Measurements from ENCODE around the gene LCN10. TPM values are rescaled to one million over a fixed set of nuclear protein-coding genes. Genes with fewer than 3 reads are reported as not detected.

The LCN10 gene
- total RNA-seq, 5 donors from 2014 or later (not counting 1 experiment from before 2014, with no cell fraction given): 1.3 to 2.8 (median 2.2) TPM

DNA sequence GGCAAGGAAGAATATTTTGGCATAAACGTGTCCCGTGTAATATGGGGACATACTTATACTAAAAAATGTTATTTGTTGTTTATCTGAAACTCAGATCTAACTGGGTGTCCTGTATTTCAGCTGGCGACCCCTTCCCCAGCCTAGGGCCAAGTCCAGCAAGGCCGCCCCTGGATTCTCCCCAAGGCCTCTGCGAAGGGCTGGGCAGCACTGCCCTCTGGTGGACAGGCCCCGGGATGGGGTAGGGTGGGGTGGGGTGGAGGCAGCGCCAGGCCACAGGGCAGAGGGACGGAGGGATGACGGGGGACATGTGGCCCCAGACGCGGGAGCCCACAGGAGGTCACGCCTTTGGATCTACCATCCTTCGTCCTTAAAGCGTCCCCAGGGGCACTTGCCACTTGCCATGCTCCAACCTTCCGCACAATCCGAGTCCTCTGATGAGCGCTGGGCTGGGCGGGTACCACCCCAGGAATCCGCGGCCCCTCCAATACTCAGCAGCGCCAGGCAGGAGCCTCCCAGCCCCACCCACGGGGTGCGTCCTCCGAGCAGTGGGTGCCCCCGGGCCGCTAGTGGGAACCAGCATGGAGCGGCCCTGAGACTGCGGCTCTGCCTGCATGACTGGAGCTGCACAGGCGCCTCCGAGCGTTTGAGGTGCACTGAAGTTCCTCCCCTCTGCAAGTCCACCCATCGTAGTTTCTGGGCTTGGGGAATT is 48.4 kb downstream of the LCN10 start:
- CTCF ChIA-PET: interaction anchor here in 1 of 2 donors (0.6 kb wide), 1 partner anchor 194 kb away, joined by 3 read pairs; no protein-coding TSS in a partner anchor
- Histone ChIP-seq H3K4me3 (ENCODE audit: control insufficient read depth in 1 of 2, extremely low read depth in 1 of 2, low read length in 1 of 2) (no peak overlapping the region), H3K27me3 (replicated peaks in 1 of 2; ENCODE audit: control insufficient read depth in 2 of 2, extremely low read depth in 1 of 2, insufficient read depth in 2 of 2, low read length in 1 of 2) (peaks cover 0 to 64% of the 10 kb centered on the region in 2 experiments), H3K27ac (ENCODE audit: low read length) (no peak overlapping the region), H3K36me3 (ENCODE audit: control insufficient read depth in 2 of 2, extremely low read depth in 1 of 2, insufficient read depth in 1 of 2, low read length in 1 of 2) (no peaks in the 10 kb centered on the region), H3K9me3 (no peaks in the 10 kb centered on the region), H3K4me1 (ENCODE audit: control insufficient read depth in 1 of 2, extremely low read depth in 1 of 2, insufficient read depth in 2 of 2, low read length in 2 of 2) (peaks cover 0 to 9% of the 10 kb centered on the region in 2 experiments)
- WGBS (ENCODE audit: insufficient coverage): 76% methylated on average over 24 of the region's 32 CpGs
- Mint-ChIP-seq H3K27ac (no peak overlapping the region), H3K9me3 (no peaks in the 10 kb centered on the region), H3K4me1 (peaks cover 0 to 5% (median 0%) of the 10 kb centered on the region in 3 donors), H3K36me3 (no peaks in the 10 kb centered on the region), H3K27me3 (peaks cover 0 to 26% of the 10 kb centered on the region in 2 donors), H3K4me3 (no peak overlapping the region)
- DNase-seq: peak in 3 of 35 experiments; percentile 13 to 49 (median 26)
- POLR2A ChIA-PET: no interaction called here
- ATAC-seq (replicated peaks in 1 of 4): peak in 1 of 4 experiments; percentile 55

DNA sequence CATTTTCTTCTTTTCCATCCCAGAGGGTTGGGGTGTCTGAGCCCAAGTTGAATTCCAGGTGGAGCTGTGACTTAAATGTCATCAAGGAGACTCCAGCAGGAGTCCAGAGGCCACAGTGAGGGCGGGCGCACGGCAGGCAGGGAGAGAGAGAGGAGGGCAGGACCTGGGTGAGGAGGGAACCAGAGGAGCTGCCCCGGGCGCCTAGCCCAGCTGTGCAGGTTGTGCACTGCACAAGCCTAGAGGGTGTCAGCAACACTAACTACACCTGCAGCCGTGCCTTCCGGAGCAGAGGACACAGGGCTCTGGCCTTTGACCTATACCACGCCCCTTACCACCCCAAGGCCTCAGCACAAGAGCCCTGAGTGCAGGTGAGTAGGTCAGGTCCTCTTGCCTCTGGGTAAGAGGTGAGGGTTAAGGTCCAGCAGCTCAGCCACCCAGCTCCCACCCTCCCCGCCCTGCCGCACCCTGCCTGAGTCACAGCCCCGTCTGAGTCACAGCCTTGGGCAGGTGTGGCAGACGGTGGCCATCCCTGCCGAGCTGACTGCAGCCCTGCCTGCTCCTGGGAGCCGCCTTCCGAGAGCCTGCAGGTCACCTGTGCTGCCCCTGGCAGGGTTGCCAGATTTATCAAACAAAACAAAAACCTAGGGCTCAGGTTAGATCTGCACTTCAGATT is 49.1 kb downstream of the LCN10 start:
- Histone ChIP-seq H3K9me3 (no peaks in the 10 kb centered on the region), H3K36me3 (ENCODE audit: control insufficient read depth in 2 of 2, extremely low read depth in 1 of 2, insufficient read depth in 1 of 2, low read length in 1 of 2) (no peaks in the 10 kb centered on the region), H3K4me3 (ENCODE audit: control insufficient read depth in 1 of 2, extremely low read depth in 1 of 2, low read length in 1 of 2) (no peak overlapping the region), H3K4me1 (ENCODE audit: control insufficient read depth in 1 of 2, extremely low read depth in 1 of 2, insufficient read depth in 2 of 2, low read length in 2 of 2) (peaks cover 0 to 9% of the 10 kb centered on the region in 2 experiments), H3K27me3 (replicated peaks in 1 of 2; ENCODE audit: control insufficient read depth in 2 of 2, extremely low read depth in 1 of 2, insufficient read depth in 2 of 2, low read length in 1 of 2) (peaks cover 0 to 62% of the 10 kb centered on the region in 2 experiments), H3K27ac (ENCODE audit: low read length) (no peak overlapping the region)
- DNase-seq (no peak), ATAC-seq (replicated peaks in 1 of 4) (peak in 1 of 4 experiments; percentile 33)
- Mint-ChIP-seq H3K36me3 (no peaks in the 10 kb centered on the region), H3K27ac (no peak overlapping the region), H3K9me3 (no peaks in the 10 kb centered on the region), H3K27me3 (peaks cover 0 to 25% of the 10 kb centered on the region in 2 donors), H3K4me1 (peaks cover 0 to 5% (median 2%) of the 10 kb centered on the region in 3 donors), H3K4me3 (no peak overlapping the region)
- WGBS (ENCODE audit: insufficient coverage): 73% methylated on average over 8 of the region's 15 CpGs
- ChIA-PET CTCF (no interaction called here), POLR2A (no interaction called here)

DNA sequence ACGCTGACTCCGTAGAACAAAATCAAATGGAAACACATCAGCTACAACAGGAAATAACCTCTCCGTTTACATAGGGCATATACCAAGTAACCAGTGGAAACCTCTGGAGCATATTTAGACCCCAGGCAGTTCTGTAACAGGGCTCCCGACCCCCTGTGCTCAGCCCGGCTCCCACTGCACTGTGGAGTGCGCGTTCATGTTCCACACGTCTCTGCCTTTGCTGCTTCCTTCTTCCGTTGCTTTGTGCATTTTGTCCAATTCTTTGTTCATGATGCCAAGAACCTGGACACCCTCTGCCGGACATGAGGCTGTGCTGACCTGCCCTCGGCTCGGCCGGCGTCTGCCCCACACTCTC is 49.6 kb downstream of the LCN10 start:
- no peak overlapping the region for H3K4me3 Mint-ChIP-seq
- ChIA-PET CTCF (no interaction called here), POLR2A (no interaction called here)
- no peak for ATAC-seq (replicated peaks in 1 of 4)
- Histone ChIP-seq H3K27ac (ENCODE audit: low read length) (no peak overlapping the region), H3K36me3 (ENCODE audit: control insufficient read depth in 2 of 2, extremely low read depth in 1 of 2, insufficient read depth in 1 of 2, low read length in 1 of 2) (no peaks in the 10 kb centered on the region), H3K4me3 (ENCODE audit: control insufficient read depth in 1 of 2, extremely low read depth in 1 of 2, low read length in 1 of 2) (no peak overlapping the region), H3K4me1 (ENCODE audit: control insufficient read depth in 1 of 2, extremely low read depth in 1 of 2, insufficient read depth in 2 of 2, low read length in 2 of 2) (peaks cover 0 to 9% of the 10 kb centered on the region in 2 experiments), H3K27me3 (replicated peaks in 1 of 2; ENCODE audit: control insufficient read depth in 2 of 2, extremely low read depth in 1 of 2, insufficient read depth in 2 of 2, low read length in 1 of 2) (peaks cover 0 to 61% of the 10 kb centered on the region in 2 experiments), H3K9me3 (no peaks in the 10 kb centered on the region)
- H3K9me3 Mint-ChIP-seq: no peaks in the 10 kb centered on the region
- no peaks in the 10 kb centered on the region for H3K36me3 Mint-ChIP-seq
- H3K4me1 Mint-ChIP-seq: peaks cover 0 to 5% (median 2%) of the 10 kb centered on the region in 3 donors
- 90% methylated on average over 10 of the region's 14 CpGs for WGBS (ENCODE audit: insufficient coverage)
- peaks cover 0 to 23% of the 10 kb centered on the region in 2 donors for H3K27me3 Mint-ChIP-seq
- H3K27ac Mint-ChIP-seq: no peak overlapping the region
- DNase-seq: no peak

DNA sequence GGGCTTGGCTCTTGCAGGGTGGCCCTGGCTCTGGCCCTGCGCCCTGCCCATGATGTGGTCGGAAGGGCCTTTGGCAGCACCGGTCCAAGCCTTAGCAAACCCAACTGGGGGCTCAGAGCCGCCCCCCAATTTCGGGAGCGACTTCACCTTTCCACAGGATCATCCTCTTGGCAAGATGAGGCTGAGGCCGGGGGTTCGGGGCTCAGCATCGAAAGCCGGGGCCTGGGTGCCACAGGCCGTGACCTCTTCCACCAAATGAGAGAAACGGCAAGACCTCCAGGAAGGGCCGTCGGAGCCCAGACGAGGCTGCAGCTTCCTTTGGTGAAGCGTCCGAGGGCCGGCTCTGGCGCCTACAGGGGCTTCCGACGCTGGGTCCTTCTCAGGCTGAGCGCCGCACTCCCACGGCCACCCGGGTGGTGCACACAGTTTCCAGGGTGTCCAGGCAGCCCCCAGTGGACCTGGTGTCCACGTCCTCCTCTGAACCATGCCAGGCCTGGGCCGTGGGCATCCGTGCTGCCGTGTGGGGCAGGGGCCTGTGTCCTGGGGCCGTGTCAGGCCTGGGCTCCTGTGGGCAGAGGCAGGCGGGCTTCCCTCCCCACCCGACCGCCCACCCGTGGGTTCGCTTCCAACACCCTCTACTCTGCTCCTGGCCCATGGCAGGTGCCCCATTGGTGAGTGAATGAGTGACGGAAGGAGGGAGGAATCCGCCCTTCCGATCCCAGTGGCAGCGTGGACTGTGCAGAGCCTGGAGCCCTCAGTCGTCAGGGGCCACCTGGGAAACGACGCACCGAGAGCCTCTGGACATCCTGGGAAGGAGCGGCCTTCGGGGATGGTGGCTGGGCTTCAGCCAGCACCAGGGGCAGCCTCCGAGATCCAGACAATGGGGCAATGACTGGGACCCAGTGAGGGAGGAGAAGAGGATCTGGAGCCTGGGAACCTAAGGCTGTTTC is 50.3 kb downstream of the LCN10 start:
- no peaks in the 10 kb centered on the region for H3K36me3 Mint-ChIP-seq
- H3K27ac Mint-ChIP-seq: no peak overlapping the region
- 90% methylated on average over 38 of the region's 46 CpGs for WGBS (ENCODE audit: insufficient coverage)
- H3K27me3 ChIP-seq (replicated peaks in 1 of 2; ENCODE audit: control insufficient read depth in 2 of 2, extremely low read depth in 1 of 2, insufficient read depth in 2 of 2, low read length in 1 of 2): peaks cover 0 to 57% of the 10 kb centered on the region in 2 experiments
- no peak for DNase-seq
- H3K4me3 Mint-ChIP-seq: no peak overlapping the region
- ChIA-PET POLR2A (no interaction called here), CTCF (no interaction called here)
- ATAC-seq (replicated peaks in 1 of 4): no peak
- no peak overlapping the region for H3K27ac ChIP-seq (ENCODE audit: low read length)
- no peaks in the 10 kb centered on the region for H3K9me3 Mint-ChIP-seq
- H3K27me3 Mint-ChIP-seq: peaks cover 0 to 21% of the 10 kb centered on the region in 2 donors
- no peaks in the 10 kb centered on the region for H3K9me3 ChIP-seq
- peaks cover 0 to 15% of the 10 kb centered on the region in 2 experiments for H3K4me1 ChIP-seq (ENCODE audit: control insufficient read depth in 1 of 2, extremely low read depth in 1 of 2, insufficient read depth in 2 of 2, low read length in 2 of 2)
- H3K4me3 ChIP-seq (ENCODE audit: control insufficient read depth in 1 of 2, extremely low read depth in 1 of 2, low read length in 1 of 2): no peak overlapping the region
- H3K4me1 Mint-ChIP-seq: peaks cover 0 to 3% (median 2%) of the 10 kb centered on the region in 3 donors
- H3K36me3 ChIP-seq (ENCODE audit: control insufficient read depth in 2 of 2, extremely low read depth in 1 of 2, insufficient read depth in 1 of 2, low read length in 1 of 2): no peaks in the 10 kb centered on the region

DNA sequence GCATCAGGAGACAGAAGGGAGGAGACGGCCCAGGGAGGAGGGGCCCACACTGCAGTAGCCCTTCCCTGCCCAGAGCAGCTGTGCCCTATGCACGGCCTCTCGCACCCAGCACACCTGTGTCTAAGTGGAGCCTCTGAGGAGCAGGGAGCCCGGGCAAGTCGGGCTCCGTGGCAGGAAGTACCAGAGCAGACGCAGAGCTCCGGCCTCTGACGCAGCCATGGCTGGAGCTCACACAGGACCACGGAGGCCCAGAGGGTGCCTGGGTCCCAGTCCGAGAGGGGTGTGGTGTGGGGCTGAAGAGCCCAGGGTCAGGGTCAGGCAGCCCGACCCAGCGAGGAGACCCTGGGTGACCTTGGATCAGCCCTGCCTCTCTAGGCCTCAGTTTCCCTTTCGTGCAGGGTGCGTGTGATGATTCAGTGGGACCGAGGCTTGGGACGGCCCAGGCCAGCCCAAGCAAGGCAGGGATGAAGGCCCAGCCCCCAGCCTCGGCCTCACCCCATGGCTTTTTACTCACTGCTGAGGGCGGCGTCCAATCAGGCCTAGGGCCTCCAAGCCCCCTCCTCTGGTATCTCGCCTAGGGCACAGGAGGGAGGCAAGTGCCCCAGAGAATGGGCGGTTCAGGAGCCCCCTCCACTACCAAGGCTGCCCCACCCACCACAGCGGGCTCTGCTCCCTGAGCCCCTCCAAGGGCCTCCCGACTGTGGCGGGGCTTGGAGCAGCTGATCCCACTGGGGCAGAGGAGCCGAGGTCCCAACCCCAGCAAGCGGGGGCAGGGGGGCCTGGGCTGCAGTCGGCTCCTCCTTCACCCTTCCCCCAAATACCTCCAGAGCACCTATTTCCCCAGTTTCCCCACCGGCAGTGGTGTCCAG is 51.2 kb downstream of the LCN10 start:
- H3K4me1 Mint-ChIP-seq: peaks cover 0 to 2% (median 0%) of the 10 kb centered on the region in 3 donors
- Histone ChIP-seq H3K4me3 (ENCODE audit: control insufficient read depth in 1 of 2, extremely low read depth in 1 of 2, low read length in 1 of 2) (no peak overlapping the region), H3K4me1 (ENCODE audit: control insufficient read depth in 1 of 2, extremely low read depth in 1 of 2, insufficient read depth in 2 of 2, low read length in 2 of 2) (peaks cover 0 to 17% of the 10 kb centered on the region in 2 experiments), H3K36me3 (ENCODE audit: control insufficient read depth in 2 of 2, extremely low read depth in 1 of 2, insufficient read depth in 1 of 2, low read length in 1 of 2) (no peaks in the 10 kb centered on the region), H3K27me3 (replicated peaks in 1 of 2; ENCODE audit: control insufficient read depth in 2 of 2, extremely low read depth in 1 of 2, insufficient read depth in 2 of 2, low read length in 1 of 2) (peaks cover 0 to 51% of the 10 kb centered on the region in 2 experiments), H3K9me3 (no peaks in the 10 kb centered on the region), H3K27ac (ENCODE audit: low read length) (no peak overlapping the region)
- H3K27ac Mint-ChIP-seq: no peak overlapping the region
- no peak for DNase-seq
- no peaks in the 10 kb centered on the region for H3K9me3 Mint-ChIP-seq
- CTCF ChIA-PET: no interaction called here
- H3K27me3 Mint-ChIP-seq: peaks cover 0 to 18% of the 10 kb centered on the region in 2 donors
- no peak for ATAC-seq (replicated peaks in 1 of 4)
- H3K4me3 Mint-ChIP-seq: no peak overlapping the region
- H3K36me3 Mint-ChIP-seq: no peaks in the 10 kb centered on the region
- POLR2A ChIA-PET: no interaction called here
- WGBS (ENCODE audit: insufficient coverage): 89% methylated on average over 27 of the region's 29 CpGs
